Activated CD4-positive, alpha-beta memory T cell treated with anti-CD3 and anti-CD28 coated beads for 36 hours (primary cell): ENCODE results near the gene KCNK15. TPM values are rescaled to one million over a fixed set of nuclear protein-coding genes. Genes with fewer than 3 reads are reported as not detected.
"Not testable (repeated sequence)": the region's sequence is repeated elsewhere in the genome, so short reads cannot be mapped to it uniquely, and the experiment has no call there.

Source experiments
- CTCF ChIA-PET: fragments of 350-600 bp; sonication (Branson Sonifier 250); formaldehyde crosslinking; loops from one replicate; lab custom pipeline; 2021; ENCODE audit warnings: antibody characterized with exemption, inconsistent platforms; lab: Charles Lee
- POLR2A ChIA-PET: fragments of 350-600 bp; sonication (Branson Sonifier 250); formaldehyde crosslinking; loops from one replicate; lab custom pipeline; 2021; ENCODE audit warnings: antibody characterized with exemption; lab: Charles Lee
- DNase-seq: peaks from one replicate; pipeline ENCODE4 v3.0.0-alpha.2; 2020
- H3K27ac Mint-ChIP-seq: one replicate; pipeline ENCODE4 v1.8.0; 2021; ENCODE audit warnings: mixed read lengths
- H3K27me3 Mint-ChIP-seq: one replicate; pipeline ENCODE4 v1.8.0; 2021; ENCODE audit warnings: mixed read lengths
- H3K36me3 Mint-ChIP-seq: one replicate; pipeline ENCODE4 v1.8.0; 2021; ENCODE audit warnings: mixed read lengths
- H3K4me1 Mint-ChIP-seq: one replicate; pipeline ENCODE4 v1.8.0; 2021; ENCODE audit warnings: low read depth, mixed read lengths
- H3K4me3 Mint-ChIP-seq: one replicate; pipeline ENCODE4 v1.8.0; 2021; ENCODE audit warnings: mild to moderate bottlenecking, mixed read lengths
- H3K9me3 Mint-ChIP-seq: one replicate; pipeline ENCODE4 v1.8.0; 2021; ENCODE audit warnings: mixed read lengths
- intact Hi-C: fragments of 100-400 bp; cut with micrococcal nuclease; formaldehyde crosslinking; loops from one replicate; pipeline ENCODE4 v1.15.1; 2023
- total RNA-seq, 2 experiments: library from RNA; stranded (reverse); gene quantifications; one replicate each; pipeline ENCODE4 v1.2.3, GENCODE V29; 2021

KCNK15 gene
- under 1 TPM; 0.71 to 0.77 TPM for total RNA-seq

DNA sequence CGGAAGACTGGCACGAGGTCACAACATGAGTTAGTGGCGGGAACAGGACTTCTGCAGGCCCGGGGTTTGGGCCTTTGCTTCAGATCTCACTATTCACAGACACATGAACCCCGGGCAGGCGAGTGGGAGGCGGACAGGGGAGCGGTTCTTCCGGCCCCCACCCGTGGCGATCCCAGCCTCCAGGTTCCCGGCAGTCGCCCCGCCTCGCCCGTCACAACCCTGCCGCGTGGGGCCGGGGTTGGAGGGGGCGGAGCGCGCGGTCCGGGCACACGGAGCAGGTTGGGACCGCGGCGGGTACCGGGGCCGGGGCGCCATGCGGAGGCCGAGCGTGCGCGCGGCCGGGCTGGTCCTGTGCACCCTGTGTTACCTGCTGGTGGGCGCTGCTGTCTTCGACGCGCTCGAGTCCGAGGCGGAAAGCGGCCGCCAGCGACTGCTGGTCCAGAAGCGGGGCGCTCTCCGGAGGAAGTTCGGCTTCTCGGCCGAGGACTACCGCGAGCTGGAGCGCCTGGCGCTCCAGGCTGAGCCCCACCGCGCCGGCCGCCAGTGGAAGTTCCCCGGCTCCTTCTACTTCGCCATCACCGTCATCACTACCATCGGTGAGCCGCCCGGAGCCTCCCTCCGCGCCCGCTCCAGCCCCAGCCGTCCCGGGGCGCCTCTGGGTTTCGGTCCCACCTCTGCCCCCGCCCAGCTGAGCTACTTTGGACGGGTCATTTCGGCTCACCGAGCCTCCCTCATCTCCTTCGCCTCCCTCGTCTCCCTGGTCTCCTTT is at the start of gene KCNK15:
Gene KCNK15 (plus strand): TSS at position 268 of the 769 bp plus-strand sequence. CDS start 46 bp downstream, at position 314.
- peaks cover 13% of the 10 kb centered on the region for H3K27me3 Mint-ChIP-seq
- intact Hi-C loops: loop anchor here (1.0 to 5.0 kb wide), 3 partner anchors 60 to 352 kb away; partner anchors contain the start of gene STK4
- ChIA-PET CTCF (interaction anchor here (0.8 to 4.4 kb wide), 3 partner anchors 14 to 121 kb away, joined by 3 to 44 read pairs (median 11); no protein-coding TSS in a partner anchor), POLR2A (no interaction called here)
- peak within 1 kb of the TSS; percentile 67 for H3K4me3 Mint-ChIP-seq
- no peaks in the 10 kb centered on the region for H3K36me3 Mint-ChIP-seq
- H3K27ac Mint-ChIP-seq: no peak within 1 kb of the TSS
- DNase-seq: peak; percentile 66
- H3K9me3 Mint-ChIP-seq: no peaks in the 10 kb centered on the region
- H3K4me1 Mint-ChIP-seq: peaks cover 11% of the 10 kb centered on the region

DNA sequence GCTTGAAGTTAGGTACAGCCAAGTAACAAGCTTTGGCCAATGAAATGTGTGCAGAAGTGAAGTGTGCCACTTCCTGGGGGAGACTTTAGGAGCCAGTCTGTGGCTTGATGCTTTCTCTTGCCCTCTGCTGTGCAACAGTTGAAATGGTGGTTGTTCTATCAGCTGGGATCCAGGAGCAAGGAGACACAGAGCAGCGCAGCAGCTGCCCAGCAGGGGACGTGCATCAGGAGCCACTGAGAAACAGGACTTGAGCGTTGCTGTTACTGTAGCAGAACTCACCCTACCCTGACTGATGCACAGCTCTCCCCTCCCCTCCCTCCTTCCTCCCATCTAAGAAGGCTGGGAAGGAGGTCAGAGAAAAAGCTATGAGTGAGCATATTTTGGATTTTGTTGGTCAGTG is 49.4 kb upstream of the KCNK15 start:
- peaks cover 2% of the 10 kb centered on the region for H3K9me3 Mint-ChIP-seq
- ChIA-PET CTCF (interaction anchor here (1.9 kb wide), 1 partner anchor 11 kb away, joined by 5 read pairs; no protein-coding TSS in a partner anchor), POLR2A (no interaction called here)
- no peaks in the 10 kb centered on the region for H3K27me3 Mint-ChIP-seq
- DNase-seq: no peak
- H3K4me1 Mint-ChIP-seq: peaks cover 2% of the 10 kb centered on the region
- no peak overlapping the region for H3K27ac Mint-ChIP-seq
- no peaks in the 10 kb centered on the region for H3K36me3 Mint-ChIP-seq
- intact Hi-C loops: no loop called here
- H3K4me3 Mint-ChIP-seq: no peak overlapping the region

DNA sequence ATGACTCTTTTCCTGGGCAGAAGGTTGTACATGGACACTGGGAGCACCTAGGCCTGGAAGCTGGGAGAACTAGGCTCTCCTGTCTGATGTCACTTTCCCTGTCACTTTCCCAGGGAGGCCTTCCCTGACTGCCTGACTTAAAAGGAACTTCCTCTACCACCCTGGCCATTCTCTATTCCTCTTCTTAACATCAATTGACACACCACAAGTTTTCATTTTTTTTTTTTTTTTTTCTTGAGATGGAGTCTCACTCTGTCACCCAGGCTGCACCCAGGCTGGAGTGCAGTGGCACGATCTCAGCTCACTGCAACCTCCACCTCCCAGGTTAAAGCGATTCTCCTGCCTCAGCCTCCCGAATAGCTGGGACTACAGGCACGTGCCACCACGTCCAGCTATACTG is 48.6 kb upstream of the KCNK15 start:
- H3K9me3 Mint-ChIP-seq, H3K36me3 Mint-ChIP-seq, DNase-seq, H3K4me1 Mint-ChIP-seq, intact Hi-C loops, H3K27ac Mint-ChIP-seq, POLR2A ChIA-PET, H3K4me3 Mint-ChIP-seq, H3K27me3 Mint-ChIP-seq: not testable (repeated sequence)
- CTCF ChIA-PET: interaction anchor here (1.9 kb wide), 1 partner anchor 12 kb away, joined by 5 read pairs; no protein-coding TSS in a partner anchor

DNA sequence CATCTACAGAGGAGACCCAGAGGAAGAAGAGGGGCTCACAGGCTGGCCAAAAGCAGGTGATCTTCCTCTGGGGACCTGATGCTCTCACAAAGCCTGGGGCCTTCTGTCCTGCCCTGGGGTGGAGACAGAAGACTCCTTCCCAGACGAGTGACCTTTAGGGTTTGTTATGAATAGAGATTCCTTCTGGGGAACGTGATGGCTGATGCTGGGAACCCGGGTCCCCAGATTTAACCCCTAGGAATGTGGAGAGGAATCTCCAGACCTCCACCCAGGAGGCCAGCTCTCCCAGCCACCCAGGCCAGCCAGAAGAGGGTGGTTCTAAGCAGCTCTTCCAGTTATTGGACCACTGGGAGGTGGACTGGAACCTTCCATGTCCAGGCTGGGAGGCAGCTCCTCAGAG is 47.3 kb upstream of the KCNK15 start:
- Mint-ChIP-seq H3K27me3 (no peaks in the 10 kb centered on the region), H3K4me3 (no peak overlapping the region), H3K36me3 (no peaks in the 10 kb centered on the region), H3K27ac (no peak overlapping the region), H3K9me3 (no peaks in the 10 kb centered on the region), H3K4me1 (peaks cover 2% of the 10 kb centered on the region)
- no peak for DNase-seq
- intact Hi-C loops: no loop called here
- ChIA-PET POLR2A (no interaction called here), CTCF (no interaction called here)

DNA sequence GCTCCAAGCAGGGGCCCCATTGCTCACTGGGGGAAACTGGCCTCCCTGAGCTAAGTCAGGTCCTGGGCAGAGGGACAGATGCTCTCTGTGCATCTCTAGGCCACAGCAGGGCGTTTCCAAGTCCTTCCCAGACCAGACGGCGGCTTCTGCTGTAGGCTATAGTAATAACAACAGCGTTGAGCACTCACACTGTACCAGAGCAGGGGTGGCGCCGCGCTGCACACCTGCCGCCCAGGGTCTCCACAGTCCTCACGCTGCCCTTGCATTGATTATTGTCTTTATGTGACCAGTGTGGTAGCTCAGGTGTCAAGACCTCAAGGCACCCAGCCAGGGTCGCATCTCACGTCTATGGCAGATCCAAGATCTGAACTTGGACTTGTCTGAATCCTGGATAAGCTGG is 45.4 kb upstream of the KCNK15 start:
- H3K4me1 Mint-ChIP-seq: peaks cover under 1% of the 10 kb centered on the region
- H3K27me3 Mint-ChIP-seq: no peaks in the 10 kb centered on the region

DNA sequence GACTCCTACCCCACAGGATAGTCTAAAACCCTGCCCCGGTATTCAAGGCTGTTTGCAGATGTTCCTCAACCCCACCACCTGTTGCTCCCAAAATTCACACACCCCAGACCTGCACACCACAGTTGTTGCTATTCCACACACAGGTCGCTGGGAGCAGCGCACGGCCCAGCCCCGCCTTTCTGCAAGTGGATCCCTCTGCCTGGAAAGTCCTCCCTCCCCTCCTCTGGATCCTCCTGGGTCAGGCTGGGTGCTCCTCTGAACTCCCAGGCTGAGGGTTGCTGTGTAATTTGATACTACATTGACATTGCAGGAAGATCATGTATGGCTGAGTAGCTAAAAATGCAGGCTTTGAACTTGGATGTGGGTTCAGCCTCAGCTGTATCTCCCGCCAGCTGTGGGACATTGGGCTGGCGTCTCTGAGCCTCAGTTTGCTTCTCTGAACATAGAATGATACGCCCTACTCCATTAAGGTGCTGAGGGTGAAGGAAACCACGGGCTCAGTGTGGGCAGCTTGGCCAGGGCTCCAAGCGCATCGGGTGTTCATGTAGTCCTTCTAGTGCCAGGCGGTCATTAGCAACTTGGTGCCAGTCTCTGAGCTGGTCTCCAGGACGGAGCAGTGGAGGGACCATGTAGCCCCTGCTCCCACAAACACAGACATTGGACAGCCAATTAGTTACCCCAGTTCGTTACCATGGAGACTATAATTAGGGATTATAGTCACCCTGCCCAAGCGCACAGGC is 44.4 kb upstream of the KCNK15 start:
- Mint-ChIP-seq H3K9me3 (no peaks in the 10 kb centered on the region), H3K4me3 (no peak overlapping the region), H3K27ac (no peak overlapping the region), H3K4me1 (no peaks in the 10 kb centered on the region), H3K36me3 (no peaks in the 10 kb centered on the region), H3K27me3 (no peaks in the 10 kb centered on the region)
- ChIA-PET POLR2A (interaction anchor here (0.6 kb wide), 1 partner anchor 287 kb away, joined by 3 read pairs; no protein-coding TSS in a partner anchor), CTCF (interaction anchor here (1.1 kb wide), 1 partner anchor 16 kb away, joined by 3 read pairs; no protein-coding TSS in a partner anchor)
- DNase-seq: no peak
- intact Hi-C loops: no loop called here

More for the DNA sequence above, 45.4 kb upstream of the KCNK15 start:
- Mint-ChIP-seq H3K27ac (no peak overlapping the region), H3K4me3 (no peak overlapping the region), H3K9me3 (no peaks in the 10 kb centered on the region), H3K36me3 (no peaks in the 10 kb centered on the region)
- no peak for DNase-seq
- intact Hi-C loops: no loop called here
- CTCF ChIA-PET: interaction anchor here (1.1 kb wide), 1 partner anchor 15 kb away, joined by 3 read pairs; no protein-coding TSS in a partner anchor
- POLR2A ChIA-PET: no interaction called here

DNA sequence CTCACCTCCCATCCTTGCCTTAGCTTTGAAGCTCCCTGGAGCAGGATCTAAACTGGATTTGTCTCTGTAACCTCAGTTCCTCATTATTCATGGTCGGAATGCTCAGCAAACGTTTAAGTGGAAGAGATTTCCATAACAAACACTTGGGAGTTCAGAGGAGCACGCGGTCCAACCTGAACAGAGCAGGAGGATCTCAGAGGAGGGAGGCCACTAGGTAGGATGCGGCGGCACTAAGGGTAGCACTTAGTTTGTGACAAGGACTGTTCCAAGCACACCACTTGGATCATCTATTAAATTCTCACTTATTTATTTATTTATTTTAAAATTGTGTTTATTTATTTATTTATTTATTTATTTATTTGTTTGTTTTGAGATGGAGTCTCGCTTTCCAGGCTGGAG is 43.8 kb upstream of the KCNK15 start:
- Mint-ChIP-seq H3K4me1 (no peaks in the 10 kb centered on the region), H3K4me3 (no peak overlapping the region), H3K36me3 (no peaks in the 10 kb centered on the region), H3K27me3 (no peaks in the 10 kb centered on the region), H3K9me3 (no peaks in the 10 kb centered on the region), H3K27ac (no peak overlapping the region)
- no peak for DNase-seq
- intact Hi-C loops: no loop called here
- CTCF ChIA-PET: no interaction called here
- POLR2A ChIA-PET: interaction anchor here (0.6 kb wide), 1 partner anchor 287 kb away, joined by 3 read pairs; no protein-coding TSS in a partner anchor

DNA sequence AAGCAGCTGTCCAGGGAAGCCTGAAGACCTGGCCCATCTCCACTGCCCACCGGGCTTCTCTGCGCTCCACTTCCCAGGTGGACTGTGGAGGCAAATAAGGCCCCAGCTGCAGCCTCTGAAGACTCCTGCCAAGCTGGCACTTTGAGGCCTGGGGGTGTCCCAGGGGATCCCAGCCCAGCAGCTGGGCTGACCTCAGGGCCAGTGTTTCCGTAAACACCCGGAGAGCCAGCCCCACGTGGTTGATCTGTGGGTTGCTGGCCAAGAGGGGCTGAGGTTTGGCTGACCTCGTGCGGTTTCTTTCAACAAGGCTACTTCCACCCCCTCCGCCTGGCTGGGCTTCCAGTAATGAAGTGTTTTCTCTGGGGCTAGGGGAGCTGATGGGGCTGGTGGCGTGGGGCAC is 42.9 kb upstream of the KCNK15 start:
- CTCF ChIA-PET: no interaction called here
- Mint-ChIP-seq H3K27ac (no peak overlapping the region), H3K4me1 (no peaks in the 10 kb centered on the region), H3K36me3 (no peaks in the 10 kb centered on the region), H3K4me3 (no peak overlapping the region), H3K27me3 (no peaks in the 10 kb centered on the region), H3K9me3 (no peaks in the 10 kb centered on the region)
- intact Hi-C loops: no loop called here
- POLR2A ChIA-PET: no interaction called here
- no peak for DNase-seq

DNA sequence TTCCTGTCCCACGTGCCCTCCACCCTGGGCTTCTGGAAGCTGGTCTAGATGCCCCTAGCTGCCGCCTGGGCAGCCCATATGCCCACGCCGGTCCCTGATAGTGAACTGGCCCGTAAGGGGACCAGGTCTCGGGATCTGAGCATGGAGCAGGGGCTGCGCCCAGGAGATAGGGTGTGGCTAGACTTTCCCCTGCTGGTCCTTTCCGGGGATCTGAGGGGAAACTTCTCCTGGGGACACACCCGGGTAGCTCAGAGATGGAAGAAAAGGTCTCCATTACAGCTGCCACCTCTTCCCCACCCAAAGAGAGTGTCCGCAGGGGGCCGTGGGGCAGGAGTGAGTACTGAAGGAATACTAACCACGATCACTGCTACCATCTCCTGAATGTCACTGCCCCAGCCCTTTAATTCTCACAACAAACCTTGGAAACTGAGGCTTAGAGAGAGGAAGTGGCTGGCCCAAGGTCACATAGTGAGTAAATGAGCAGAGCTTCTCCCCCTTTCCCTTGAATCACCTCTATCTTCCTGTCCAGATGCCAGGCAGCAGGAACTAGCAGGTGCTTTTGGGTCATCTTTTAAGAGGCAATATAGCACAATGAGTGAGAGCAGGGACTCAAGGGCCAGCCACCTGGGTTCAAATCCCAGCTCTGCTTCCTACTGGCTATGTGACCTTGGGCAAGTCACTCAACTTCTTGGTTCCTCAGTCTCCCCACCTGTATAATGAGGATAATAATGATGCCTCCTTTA is 42.3 kb upstream of the KCNK15 start:
- intact Hi-C loops: no loop called here
- H3K36me3 Mint-ChIP-seq: no peaks in the 10 kb centered on the region
- H3K4me3 Mint-ChIP-seq: no peak overlapping the region
- no peaks in the 10 kb centered on the region for H3K9me3 Mint-ChIP-seq
- no peak for DNase-seq
- no peaks in the 10 kb centered on the region for H3K27me3 Mint-ChIP-seq
- CTCF ChIA-PET: no interaction called here
- no peak overlapping the region for H3K27ac Mint-ChIP-seq
- no peaks in the 10 kb centered on the region for H3K4me1 Mint-ChIP-seq
- POLR2A ChIA-PET: no interaction called here

DNA sequence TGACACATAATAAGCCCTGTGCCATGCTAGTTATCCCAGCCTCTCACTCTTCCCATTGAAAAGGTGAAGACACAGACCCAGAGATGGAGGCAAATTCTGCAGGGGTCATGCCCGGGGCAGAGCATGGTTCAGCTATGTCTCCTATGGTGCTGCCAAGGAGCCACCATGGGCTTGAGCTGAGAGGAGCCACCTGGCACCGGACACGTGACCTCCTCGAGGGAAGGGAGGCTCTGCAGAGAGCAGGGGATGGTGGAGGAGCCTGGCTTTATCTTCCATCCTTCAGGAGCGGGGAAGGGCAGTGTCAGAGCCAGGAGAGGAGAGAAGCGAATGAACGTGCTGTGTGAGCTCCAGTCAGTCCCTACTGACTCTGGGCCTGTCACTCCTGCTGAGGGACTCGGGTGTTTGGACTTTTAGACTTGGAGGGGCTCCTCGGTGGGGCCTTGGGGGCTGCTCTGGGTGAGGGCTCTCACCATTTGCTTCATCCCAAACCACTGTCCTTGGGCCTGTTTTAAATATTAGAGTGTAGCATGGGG is 41.6 kb upstream of the KCNK15 start:
- DNase-seq: no peak
- Mint-ChIP-seq H3K9me3 (no peaks in the 10 kb centered on the region), H3K4me1 (no peaks in the 10 kb centered on the region), H3K27me3 (no peaks in the 10 kb centered on the region), H3K27ac (no peak overlapping the region), H3K4me3 (no peak overlapping the region), H3K36me3 (no peaks in the 10 kb centered on the region)
- intact Hi-C loops: no loop called here
- ChIA-PET CTCF (no interaction called here), POLR2A (no interaction called here)

DNA sequence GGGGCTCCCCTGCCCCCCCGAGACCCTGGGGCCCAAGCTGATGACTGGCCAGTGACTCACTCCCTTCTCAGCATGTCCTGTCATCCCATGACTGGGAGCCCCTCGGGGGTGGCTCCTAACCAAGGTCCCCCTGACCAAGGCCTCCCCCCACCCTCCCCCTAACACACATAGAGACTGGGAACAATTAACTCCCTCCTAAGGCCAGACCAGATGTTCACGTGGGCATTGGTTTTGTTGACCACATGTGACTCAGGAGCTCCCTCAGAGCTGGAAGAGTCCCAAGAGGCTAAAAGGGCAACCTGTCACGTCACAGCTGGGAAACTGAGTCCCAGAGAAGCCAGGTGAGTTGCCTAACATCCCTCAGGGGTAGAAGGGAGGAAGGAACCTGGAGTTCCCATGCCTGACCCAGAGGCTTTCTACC is 41.1 kb upstream of the KCNK15 start:
- Mint-ChIP-seq H3K36me3 (no peaks in the 10 kb centered on the region), H3K27me3 (no peaks in the 10 kb centered on the region), H3K4me1 (no peaks in the 10 kb centered on the region), H3K27ac (no peak overlapping the region), H3K9me3 (no peaks in the 10 kb centered on the region), H3K4me3 (no peak overlapping the region)
- no peak for DNase-seq
- intact Hi-C loops: no loop called here
- CTCF ChIA-PET: no interaction called here
- POLR2A ChIA-PET: no interaction called here
